ENCODE measurements around the gene TFEC.
"Not testable (repeated sequence)": the region's sequence is repeated elsewhere in the genome, so short reads cannot be mapped to it uniquely, and the experiment has no call there.

The TFEC gene

DNA sequence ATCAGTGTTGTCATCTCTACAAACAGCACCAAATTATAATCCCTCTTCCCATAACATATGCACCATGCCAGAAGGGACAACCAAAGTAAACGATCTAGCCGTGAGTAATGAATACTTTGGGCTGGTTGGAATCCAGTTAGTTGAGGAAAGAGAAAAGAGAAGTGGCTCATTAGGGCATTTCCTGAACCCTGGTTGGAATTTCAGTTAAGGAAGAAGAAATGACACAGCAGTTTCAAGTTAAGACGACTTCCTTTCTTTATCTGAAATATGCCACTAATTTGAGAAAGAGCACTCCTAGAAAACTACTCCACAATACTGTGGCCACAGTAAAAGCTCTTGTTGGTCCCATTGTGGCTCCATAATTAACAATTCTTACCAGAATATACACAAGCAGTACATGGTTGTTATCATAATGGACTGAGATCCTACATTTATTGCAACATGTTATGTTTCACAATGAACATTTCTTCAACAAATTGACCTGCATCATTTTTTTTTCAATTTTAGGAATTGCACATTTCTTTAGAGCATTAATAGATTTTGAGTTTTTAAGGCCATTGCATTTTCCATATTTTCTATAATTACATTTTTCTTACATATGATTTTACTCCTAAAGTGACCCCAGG is at the start of gene TFEC:
Gene TFEC (minus strand): TSS at position 113 of the 626 bp plus-strand sequence. CDS start 46,322 bp downstream, outside the sequence.
- no peak for DNase-seq

DNA sequence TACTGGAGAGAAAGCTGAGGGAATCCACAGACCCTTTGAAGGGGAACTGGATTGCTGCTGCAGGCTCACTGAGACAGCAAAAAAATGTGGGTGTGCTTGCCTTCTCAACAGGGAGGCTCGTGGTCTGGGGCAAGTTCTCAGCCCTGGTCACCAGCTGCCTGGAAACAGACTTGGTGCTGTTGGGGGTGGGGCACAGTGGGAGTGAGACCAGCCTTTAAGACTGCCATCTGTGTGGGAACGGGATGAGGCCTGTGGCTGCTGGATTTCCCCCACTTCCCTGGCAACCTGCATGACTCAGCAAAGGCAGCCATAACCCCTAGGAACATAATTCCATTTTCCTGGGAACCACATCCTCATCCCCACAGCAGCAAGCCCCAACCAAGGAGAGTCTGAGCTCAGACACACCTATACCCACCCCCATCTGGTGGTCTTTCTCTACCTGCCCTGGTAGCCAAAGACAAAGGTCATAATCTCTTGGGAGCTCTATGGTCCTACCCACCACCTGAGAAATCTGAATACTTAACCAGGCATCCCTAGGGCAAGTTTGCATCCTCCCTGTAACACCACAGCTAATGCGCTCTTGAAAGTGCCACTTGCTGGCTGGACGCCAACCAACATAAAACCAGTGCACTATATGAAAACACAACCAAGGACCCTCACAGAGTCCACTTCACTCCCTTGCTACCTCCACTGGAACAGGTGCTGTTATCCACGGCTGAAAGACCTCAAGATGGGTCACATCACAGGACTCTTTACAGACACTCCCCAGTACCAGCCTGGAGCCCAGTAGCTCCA is 45.0 kb upstream of the TFEC start:
- no peak for DNase-seq

GRCh38 chr7:116071629-116072028 is 41.1 kb upstream of the TFEC start:
- no peak for DNase-seq

DNA sequence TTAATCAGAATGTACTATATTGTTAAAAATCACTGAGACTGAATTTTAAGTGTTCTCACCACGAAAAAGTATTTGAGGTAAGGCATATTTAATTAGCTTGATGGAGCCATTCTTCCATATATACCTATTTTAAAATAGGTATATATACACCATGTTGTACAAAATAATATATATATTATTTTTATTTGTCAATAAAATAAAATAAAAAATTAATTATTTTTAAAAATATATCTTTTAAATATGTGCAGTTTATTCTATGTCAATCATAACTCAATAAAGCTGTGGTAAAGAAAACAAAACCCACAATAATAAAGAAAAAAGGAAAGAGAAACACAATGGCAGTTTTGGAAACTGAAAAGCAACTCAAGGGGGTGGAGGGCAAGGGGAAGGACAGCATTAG is 33.6 kb upstream of the TFEC start:
- DNase-seq, result no peak

- no peak for DNase-seq
Measured at GRCh38 chr7:116062666-116063065, 32.1 kb upstream of the TFEC start.

DNA sequence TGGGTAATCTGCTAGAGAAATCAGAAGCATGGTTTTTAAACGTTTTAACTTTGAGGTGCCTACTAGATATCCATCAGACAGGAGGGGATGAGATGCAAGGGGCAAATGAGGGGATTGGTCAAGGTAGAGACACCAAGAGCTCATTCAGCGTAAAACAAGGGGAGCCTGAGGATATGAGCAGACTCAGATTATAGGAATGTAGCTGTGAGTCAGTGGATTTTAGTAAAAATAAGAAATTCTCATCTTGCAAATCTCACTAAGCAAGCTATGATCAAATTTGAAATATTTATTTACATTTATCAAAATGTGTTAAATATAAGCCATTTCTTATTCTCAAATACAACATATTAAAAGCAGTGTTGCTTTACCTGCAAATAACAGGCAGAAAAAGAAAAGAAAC is 21.4 kb upstream of the TFEC start:
- DNase-seq, result no peak

- not testable (repeated sequence) for DNase-seq
Measured at GRCh38 chr7:116047261-116047660, 16.7 kb upstream of the TFEC start.

- no peak for DNase-seq
Measured at GRCh38 chr7:116045532-116045931, 15.0 kb upstream of the TFEC start.

DNA sequence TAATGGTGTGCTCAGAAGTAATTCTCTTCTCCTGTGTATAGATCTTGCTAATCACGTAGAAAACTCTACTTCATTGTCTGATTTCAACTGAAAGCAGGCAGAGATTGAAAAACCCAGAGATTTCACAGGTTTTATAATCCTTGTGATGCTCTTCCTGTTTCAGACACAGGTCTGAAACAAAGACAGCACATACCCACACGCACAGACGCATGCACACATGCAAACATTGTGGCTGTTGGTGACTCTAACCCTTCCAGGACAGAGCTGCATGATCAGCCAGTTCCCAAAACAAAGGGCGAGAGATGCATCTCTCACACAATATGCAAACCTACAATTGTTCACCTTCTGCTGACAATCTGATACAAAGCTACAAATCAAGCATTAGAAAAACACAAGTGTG is 11.1 kb upstream of the TFEC start:
- DNase-seq, result no peak

- no peak for DNase-seq
Measured at GRCh38 chr7:116037401-116037800, 6.8 kb upstream of the TFEC start.

- DNase-seq, result no peak
Measured at GRCh38 chr7:116034411-116034810, 3.8 kb upstream of the TFEC start.

DNA sequence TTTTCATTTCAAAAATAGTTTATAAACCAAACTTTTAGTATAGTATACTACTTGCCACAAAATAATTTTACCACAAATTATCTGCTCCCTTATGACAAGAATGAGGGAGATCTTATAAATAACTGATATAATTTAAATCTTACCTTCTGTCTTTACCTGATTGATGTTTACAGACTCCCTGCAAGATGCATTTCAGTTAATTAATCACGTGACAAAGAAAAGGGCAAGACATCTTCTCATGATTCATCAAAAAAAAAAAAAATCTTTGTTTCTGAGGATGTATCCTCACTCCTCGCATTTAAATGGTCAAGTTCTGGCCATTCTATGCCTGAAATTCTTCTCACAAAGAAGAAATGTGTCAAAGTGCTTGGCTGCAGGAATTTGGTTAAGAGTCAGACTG is 2.3 kb upstream of the TFEC start:
- DNase-seq, result no peak

GRCh38 chr7:116028787-116029186 is 1.8 kb downstream of the TFEC start:
- no peak for DNase-seq

GRCh38 chr7:116027786-116028185 is 2.8 kb downstream of the TFEC start:
- DNase-seq, result no peak

DNA sequence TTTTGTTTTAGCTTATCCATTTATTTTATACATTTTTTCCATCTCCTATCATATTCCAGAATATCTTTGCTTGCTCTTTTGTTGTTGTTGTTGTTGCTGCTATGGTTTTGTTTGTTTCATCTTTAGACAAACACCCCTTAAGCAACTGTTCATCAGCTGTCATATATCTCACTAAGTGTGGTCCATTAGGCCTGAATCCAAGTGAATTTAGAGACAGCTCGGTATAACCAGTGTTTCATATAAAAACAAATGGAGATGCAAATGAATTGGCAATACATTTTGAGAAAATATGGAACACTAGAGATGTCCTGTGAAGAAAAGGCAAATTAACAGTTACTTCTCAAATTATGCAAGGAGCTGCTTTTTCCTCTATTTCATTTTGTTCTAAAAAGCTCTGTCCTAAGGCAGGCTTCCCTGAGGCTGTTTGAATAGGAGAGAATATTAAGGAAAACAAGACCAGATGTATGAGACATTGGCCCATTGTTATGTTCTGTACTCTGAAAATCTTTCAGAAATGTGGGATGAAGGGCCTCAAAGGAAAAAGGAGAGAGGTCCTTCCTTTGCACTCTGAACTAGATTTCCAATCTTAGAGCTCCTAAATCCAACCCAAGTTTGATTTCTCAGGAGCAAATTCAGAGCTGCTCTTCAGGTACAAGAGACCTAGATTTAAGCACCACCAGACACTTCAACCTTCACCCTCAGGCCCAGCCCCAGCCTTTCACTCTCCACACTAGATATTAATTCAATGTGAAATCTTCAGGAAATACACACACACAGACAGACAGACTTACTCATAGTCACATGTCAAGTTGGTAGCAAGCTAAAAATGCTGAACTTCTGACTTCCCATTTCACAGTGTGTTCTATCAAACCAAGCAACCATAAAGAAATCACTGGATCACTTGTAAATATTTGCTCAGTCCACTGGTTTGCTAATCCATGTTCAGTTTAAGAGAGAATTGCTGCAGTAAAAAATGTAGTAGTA is 5.4 kb downstream of the TFEC start:
- DNase-seq, result no peak

- no peak for DNase-seq
Measured at GRCh38 chr7:116021237-116021636, 9.3 kb downstream of the TFEC start.

DNA sequence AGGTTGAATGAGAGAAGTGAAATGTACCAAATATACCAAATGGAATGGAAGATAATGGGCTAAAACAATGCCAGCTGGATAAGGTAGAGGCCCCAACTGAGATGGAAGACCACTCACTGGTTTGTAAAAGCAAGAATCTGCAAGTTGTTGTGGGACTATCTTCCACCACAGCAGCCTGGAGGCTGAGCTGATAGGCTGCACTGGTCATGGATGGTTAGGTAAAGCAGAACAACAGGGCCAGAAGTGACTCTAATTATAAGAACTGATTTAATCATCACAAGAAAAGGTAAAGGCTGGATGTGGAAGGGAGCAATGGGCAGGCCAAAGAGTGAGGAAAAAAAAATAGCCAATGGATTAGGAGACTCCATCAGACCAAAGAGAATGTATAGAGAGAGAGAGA is 11.8 kb downstream of the TFEC start:
- DNase-seq, result no peak

- no peak for DNase-seq
Measured at GRCh38 chr7:116013675-116014074, 16.9 kb downstream of the TFEC start.

DNA sequence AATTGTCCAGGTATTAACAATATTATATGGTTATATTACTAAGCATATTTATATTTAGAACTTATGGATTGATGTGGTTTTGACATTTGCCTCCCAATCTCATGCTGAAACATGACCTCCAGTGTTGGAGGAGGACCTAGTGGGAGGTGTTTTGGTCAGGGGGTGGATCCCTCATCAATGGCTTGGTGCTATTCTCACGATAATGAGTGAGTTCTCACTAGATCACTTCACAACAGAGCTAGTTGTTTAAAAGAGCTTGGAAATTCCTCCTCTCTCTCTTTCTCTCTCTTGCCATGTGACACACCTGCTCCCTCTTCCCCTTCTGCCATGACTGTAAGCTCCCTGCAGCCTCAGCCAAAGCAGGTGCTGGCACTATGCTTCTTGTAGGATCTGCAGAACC is 19.0 kb downstream of the TFEC start:
- DNase-seq, result no peak

DNA sequence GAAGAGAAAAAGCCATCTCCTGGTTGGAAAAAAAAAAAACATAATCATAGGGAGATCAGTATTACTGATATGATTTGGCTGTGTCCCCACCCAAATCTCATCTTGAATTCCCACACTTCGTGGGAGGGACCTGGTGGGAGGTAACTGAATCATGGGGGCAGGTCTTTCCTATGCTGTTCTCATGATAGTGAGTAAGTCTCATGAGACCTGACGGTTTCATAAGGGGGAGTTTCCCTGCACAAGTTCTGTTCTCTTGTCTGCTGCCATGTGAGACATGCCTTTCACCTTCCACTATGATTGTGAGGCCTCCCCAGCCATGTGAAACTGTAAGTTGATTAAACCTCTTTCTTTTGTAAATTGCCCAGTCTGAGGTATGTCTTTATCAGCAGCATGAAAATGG is 25.8 kb downstream of the TFEC start:
- DNase-seq, result not testable (repeated sequence)

GRCh38 chr7:115997221-115997620 is 33.3 kb downstream of the TFEC start:
- DNase-seq, result no peak

GRCh38 chr7:115995701-115996100 is 34.9 kb downstream of the TFEC start:
- no peak for DNase-seq

GRCh38 chr7:115988401-115988800 is 42.2 kb downstream of the TFEC start:
- DNase-seq, result no peak
